ENCODE results near the gene TCOF1. TPM values are rescaled to one million over a fixed set of nuclear protein-coding genes. Genes with fewer than 3 reads are reported as not detected.
"Not testable (repeated sequence)": the region's sequence is repeated elsewhere in the genome, so short reads cannot be mapped to it uniquely, and the experiment has no call there.

The TCOF1 gene
- total RNA-seq, 2 experiments from 2014 or later: 79.0 to 81.3 TPM

GRCh38 chr5:150411245-150411979 lies 53.9 kb downstream of the TCOF1 start:
- Mint-ChIP-seq H3K4me1 (ENCODE audit: low read depth) (peaks cover 45% of the 10 kb centered on the region), H3K9me3 (ENCODE audit: insufficient read depth) (no peaks in the 10 kb centered on the region), H3K4me3 (peak overlapping the region; percentile 98), H3K27me3 (ENCODE audit: low read depth) (no peaks in the 10 kb centered on the region), H3K27ac (peak overlapping the region; percentile 100), H3K36me3 (ENCODE audit: low read depth) (peaks cover 24% of the 10 kb centered on the region)
- DNase-seq (peak; percentile 86), ATAC-seq (no peak)
- CTCF ChIA-PET: interaction anchor here (1.2 to 4.9 kb wide), 10 partner anchors 10 to 290 kb away, joined by 3 to 34 read pairs (median 6); partner anchors contain the start of genes RBM22 and TCOF1
- POLR2A ChIA-PET: interaction anchor here (0.7 to 5.4 kb wide), 13 partner anchors 8 to 797 kb away, joined by 3 to 70 read pairs (median 7); partner anchors contain the start of gene RPS14

- H3K36me3 Mint-ChIP-seq (ENCODE audit: low read depth): peaks cover 22% of the 10 kb centered on the region
- CTCF ChIA-PET: interaction anchor here (1.0 to 4.9 kb wide), 12 partner anchors 13 to 61 kb away, joined by 3 to 34 read pairs (median 5); partner anchors contain the start of genes RPS14 and TCOF1
- DNase-seq: peak; percentile 97
- H3K4me1 Mint-ChIP-seq (ENCODE audit: low read depth): peaks cover 45% of the 10 kb centered on the region
- POLR2A ChIA-PET: interaction anchor here (0.6 to 5.4 kb wide), 35 partner anchors 9 to 862 kb away, joined by 3 to 70 read pairs (median 4); partner anchors contain the start of genes CSNK1A1, HMGXB3, RBM22 and RPS14
- no peaks in the 10 kb centered on the region for H3K27me3 Mint-ChIP-seq (ENCODE audit: low read depth)
- ATAC-seq: peak; percentile 90
- H3K27ac Mint-ChIP-seq: peak within 1 kb of the TSS; percentile 100
- H3K9me3 Mint-ChIP-seq (ENCODE audit: insufficient read depth): no peaks in the 10 kb centered on the region
- peak within 1 kb of the TSS; percentile 98 for H3K4me3 Mint-ChIP-seq
Measured at GRCh38 chr5:150412319-150413175, 55.0 kb downstream of the TCOF1 start, which contains the start of gene CD74. Gene CD74 (minus strand): TSS chr5:150412910. CDS start chr5:150412749, 161 bp downstream.

DNA sequence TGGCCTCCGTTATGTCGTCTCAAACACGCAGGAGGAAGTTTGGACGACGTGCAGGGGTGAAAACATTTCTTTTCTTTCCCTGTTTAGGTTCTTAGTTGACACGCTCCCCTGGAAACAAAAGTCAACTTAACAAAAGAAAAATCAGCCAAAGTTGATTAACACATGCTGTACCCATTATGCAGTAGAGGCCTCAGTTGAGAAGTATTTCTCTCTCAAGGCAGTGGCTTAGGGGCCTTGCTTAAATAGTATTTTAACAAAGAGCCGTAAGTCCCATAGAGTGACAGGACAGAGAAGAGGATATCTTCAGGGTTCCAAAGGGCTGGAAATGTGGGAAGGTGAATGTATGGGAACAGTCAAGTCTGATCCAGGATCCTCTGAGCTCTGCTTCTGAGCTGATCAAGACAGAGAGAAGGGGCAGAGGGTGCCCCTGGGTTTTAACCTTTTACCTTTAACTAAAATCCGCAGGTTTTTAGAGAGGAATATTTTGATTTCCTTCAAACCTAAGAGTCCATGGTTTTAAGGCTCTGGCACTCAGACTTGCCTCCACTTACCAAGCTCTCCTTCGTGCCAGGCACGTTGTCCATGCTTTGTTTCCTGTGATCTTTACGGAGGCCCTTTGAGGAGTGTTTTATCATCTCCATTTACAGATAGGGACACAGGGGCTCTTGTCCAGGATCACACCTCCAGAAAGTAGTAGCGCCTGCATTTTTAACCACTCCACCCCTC lies 55.8 kb downstream of the TCOF1 start:
- Mint-ChIP-seq H3K36me3 (ENCODE audit: low read depth) (peaks cover 22% of the 10 kb centered on the region), H3K27ac (peak overlapping the region; percentile 100), H3K4me1 (ENCODE audit: low read depth) (peaks cover 41% of the 10 kb centered on the region), H3K9me3 (ENCODE audit: insufficient read depth) (no peaks in the 10 kb centered on the region), H3K27me3 (ENCODE audit: low read depth) (no peaks in the 10 kb centered on the region), H3K4me3 (peak overlapping the region; percentile 98)
- ChIA-PET POLR2A (interaction anchor here (0.6 to 5.4 kb wide), 31 partner anchors 8 to 862 kb away, joined by 3 to 70 read pairs (median 4); partner anchors contain the start of genes CSNK1A1, HMGXB3, RBM22 and RPS14), CTCF (interaction anchor here (1.0 to 4.9 kb wide), 10 partner anchors 12 to 62 kb away, joined by 3 to 34 read pairs (median 6); partner anchors contain the start of gene RPS14)
- DNase-seq (no peak), ATAC-seq (no peak)

GRCh38 chr5:150413902-150414790 lies 56.6 kb downstream of the TCOF1 start:
- Mint-ChIP-seq H3K4me1 (ENCODE audit: low read depth) (peaks cover 35% of the 10 kb centered on the region), H3K36me3 (ENCODE audit: low read depth) (peaks cover 18% of the 10 kb centered on the region), H3K27ac (peak overlapping the region; percentile 100)
- ChIA-PET CTCF (interaction anchor here (0.7 to 4.9 kb wide), 6 partner anchors 17 to 63 kb away, joined by 3 to 34 read pairs (median 8); partner anchors contain the start of gene RPS14), POLR2A (interaction anchor here (0.6 to 5.4 kb wide), 8 partner anchors 8 to 672 kb away, joined by 3 to 70 read pairs (median 6); partner anchors contain the start of genes RBM22 and RPS14)
- H3K9me3 Mint-ChIP-seq (ENCODE audit: insufficient read depth); DNase-seq; H3K4me3 Mint-ChIP-seq; H3K27me3 Mint-ChIP-seq (ENCODE audit: low read depth); ATAC-seq: not testable (repeated sequence)

DNA sequence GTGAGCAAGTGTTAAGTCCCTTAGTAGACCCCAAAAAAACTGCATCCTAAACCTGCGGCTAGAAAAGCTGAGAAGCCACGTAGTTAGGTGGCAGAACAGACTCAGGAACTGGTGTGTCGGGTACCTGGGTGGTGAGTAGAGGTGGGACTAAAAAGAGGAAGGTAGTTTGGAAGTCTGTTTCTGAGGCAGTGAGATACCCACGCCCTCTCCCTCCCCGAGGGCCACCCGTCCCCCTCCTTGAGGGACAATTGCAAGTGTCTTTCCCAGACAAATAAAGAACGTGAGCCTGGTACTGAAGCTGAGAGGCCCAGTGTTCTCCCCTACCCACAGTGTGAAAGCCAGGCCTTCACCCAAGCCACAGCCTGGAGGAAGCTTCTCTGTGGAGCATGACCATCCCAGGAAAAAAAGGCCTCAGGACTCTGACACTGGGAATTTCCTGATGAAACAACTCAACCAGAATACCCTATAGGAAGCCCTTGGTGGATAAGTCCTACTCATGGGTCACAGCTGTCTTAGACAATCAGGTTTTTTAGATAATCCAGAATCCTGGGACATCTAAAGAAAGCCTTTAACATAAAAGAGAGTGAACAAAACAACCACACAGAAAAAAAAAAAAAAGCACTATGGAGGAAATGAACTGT lies 62.3 kb downstream of the TCOF1 start:
- CTCF ChIA-PET: interaction anchor here (0.9 to 1.1 kb wide), 2 partner anchors 16 to 21 kb away, joined by 3 read pairs; no protein-coding TSS in a partner anchor
- Mint-ChIP-seq H3K4me1 (ENCODE audit: low read depth) (peaks cover 7% of the 10 kb centered on the region), H3K36me3 (ENCODE audit: low read depth) (no peaks in the 10 kb centered on the region), H3K9me3 (ENCODE audit: insufficient read depth) (no peaks in the 10 kb centered on the region), H3K4me3 (no peak overlapping the region), H3K27ac (no peak overlapping the region), H3K27me3 (ENCODE audit: low read depth) (no peaks in the 10 kb centered on the region)
- POLR2A ChIA-PET: interaction anchor here (0.7 to 1.2 kb wide), 2 partner anchors 9 to 802 kb away, joined by 3 to 6 read pairs; no protein-coding TSS in a partner anchor
- ATAC-seq: no peak
- DNase-seq: no peak

DNA sequence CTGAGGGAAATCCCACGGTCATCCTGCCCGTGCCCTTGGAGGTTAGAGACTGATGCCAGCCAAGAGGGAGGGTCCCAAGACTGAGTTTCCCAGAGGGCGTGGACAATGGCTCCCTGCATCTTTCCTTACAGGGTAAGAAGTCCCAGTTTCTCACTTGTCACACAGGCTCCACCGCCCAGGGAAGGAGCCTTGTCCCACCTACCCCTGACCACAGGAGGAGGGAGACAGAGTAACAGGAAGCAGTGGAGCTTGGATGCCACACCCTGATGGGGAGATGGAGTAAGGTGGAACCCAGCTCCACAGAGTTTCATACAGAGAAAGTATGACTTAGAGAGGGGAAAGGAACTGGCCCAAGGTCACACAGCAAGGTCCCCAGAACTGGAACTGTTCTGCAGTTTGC lies 64.6 kb downstream of the TCOF1 start:
- H3K9me3 Mint-ChIP-seq (ENCODE audit: insufficient read depth): no peaks in the 10 kb centered on the region
- CTCF ChIA-PET: interaction anchor here (1.5 kb wide), 1 partner anchor 14 kb away, joined by 4 read pairs; no protein-coding TSS in a partner anchor
- DNase-seq (no peak), ATAC-seq (no peak)
- H3K4me3 Mint-ChIP-seq: no peak overlapping the region
- H3K27ac Mint-ChIP-seq: no peak overlapping the region
- POLR2A ChIA-PET: interaction anchor here (1.5 to 1.9 kb wide), 2 partner anchors 9 to 17 kb away, joined by 4 to 5 read pairs; partner anchors contain the start of gene CD74
- H3K27me3 Mint-ChIP-seq (ENCODE audit: low read depth): no peaks in the 10 kb centered on the region
- H3K4me1 Mint-ChIP-seq (ENCODE audit: low read depth): peaks cover 7% of the 10 kb centered on the region
- no peaks in the 10 kb centered on the region for H3K36me3 Mint-ChIP-seq (ENCODE audit: low read depth)

DNA sequence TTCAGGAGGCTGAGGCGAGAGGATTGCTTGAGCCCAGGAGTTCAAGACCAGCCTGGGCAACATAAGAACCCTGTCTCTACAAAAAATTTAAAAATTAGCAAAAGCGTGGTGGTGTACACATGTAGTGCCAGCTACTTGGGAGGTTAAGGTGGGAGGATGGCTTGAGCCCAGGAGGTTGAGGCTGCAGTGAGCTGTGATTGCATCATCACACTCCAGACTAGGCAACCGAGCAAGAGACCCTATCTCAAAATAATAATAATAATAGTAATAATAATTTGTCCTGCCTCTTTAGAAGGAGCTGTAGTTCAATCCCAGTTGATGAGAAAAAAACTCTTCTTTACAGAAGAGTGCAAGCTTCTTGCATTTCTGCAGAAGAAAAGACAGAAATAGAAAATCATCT lies 65.3 kb downstream of the TCOF1 start:
- DNase-seq: no peak
- ChIA-PET POLR2A (interaction anchor here (1.2 to 1.5 kb wide), 2 partner anchors 10 to 17 kb away, joined by 3 to 4 read pairs; partner anchors contain the start of gene CD74), CTCF (no interaction called here)
- no peak overlapping the region for H3K27ac Mint-ChIP-seq
- H3K27me3 Mint-ChIP-seq (ENCODE audit: low read depth): no peaks in the 10 kb centered on the region
- no peak for ATAC-seq
- H3K4me1 Mint-ChIP-seq (ENCODE audit: low read depth): peaks cover 7% of the 10 kb centered on the region
- H3K9me3 Mint-ChIP-seq (ENCODE audit: insufficient read depth): no peaks in the 10 kb centered on the region
- H3K36me3 Mint-ChIP-seq (ENCODE audit: low read depth): no peaks in the 10 kb centered on the region
- no peak overlapping the region for H3K4me3 Mint-ChIP-seq

GRCh38 chr5:150426165-150426564 lies 68.7 kb downstream of the TCOF1 start:
- POLR2A ChIA-PET; H3K9me3 Mint-ChIP-seq (ENCODE audit: insufficient read depth); H3K4me3 Mint-ChIP-seq; H3K36me3 Mint-ChIP-seq (ENCODE audit: low read depth); H3K4me1 Mint-ChIP-seq (ENCODE audit: low read depth); H3K27me3 Mint-ChIP-seq (ENCODE audit: low read depth); H3K27ac Mint-ChIP-seq; ATAC-seq; CTCF ChIA-PET; DNase-seq: not testable (repeated sequence)

DNA sequence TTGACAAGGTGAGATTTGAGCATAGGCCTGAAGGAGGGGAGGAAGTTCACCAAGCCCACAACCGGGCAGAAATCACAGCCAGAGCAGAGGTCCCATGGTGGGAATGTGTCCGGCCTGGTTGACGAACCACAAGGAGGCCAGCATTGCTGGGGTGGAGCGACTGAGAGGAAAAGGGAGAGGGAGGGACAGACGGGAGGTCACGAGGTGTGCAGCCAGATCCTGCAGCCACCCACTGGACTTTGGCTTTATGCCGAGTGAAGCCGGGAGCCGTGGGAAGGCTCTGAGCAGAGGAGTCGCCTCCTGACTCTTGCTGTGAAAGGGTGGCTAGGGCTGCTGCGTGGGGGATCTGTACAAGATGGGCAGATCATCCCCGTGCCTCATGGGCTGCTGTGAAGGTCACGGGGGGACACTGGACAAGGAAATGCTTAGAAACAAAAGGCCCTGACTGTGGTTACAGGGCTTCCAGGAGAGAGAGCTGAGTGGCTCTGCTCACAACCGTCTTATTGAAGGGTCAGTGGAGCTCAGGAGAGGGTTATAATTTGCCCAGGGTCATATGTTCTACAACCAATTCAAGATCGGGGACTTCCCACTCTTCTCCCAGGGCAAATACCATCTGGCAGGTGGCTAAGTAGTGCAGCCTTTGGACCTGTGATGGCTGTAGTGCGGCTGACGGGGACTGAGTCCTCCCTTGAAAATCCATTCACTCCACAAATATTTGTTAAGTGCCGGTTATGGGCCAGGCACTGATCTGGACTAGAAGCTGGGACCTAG lies 70.8 kb downstream of the TCOF1 start:
- Mint-ChIP-seq H3K4me3 (no peak overlapping the region), H3K27ac (no peak overlapping the region), H3K36me3 (ENCODE audit: low read depth) (no peaks in the 10 kb centered on the region), H3K27me3 (ENCODE audit: low read depth) (no peaks in the 10 kb centered on the region), H3K4me1 (ENCODE audit: low read depth) (no peaks in the 10 kb centered on the region), H3K9me3 (ENCODE audit: insufficient read depth) (no peaks in the 10 kb centered on the region)
- ChIA-PET POLR2A (interaction anchor here (1.6 kb wide), 1 partner anchor 21 kb away, joined by 3 read pairs; the partner anchor contains the start of gene RPS14), CTCF (interaction anchor here (1.1 to 1.6 kb wide), 2 partner anchors 8 to 18 kb away, joined by 3 read pairs; no protein-coding TSS in a partner anchor)
- ATAC-seq: no peak
- DNase-seq: no peak
